NCI-H2107 treated with DMSO at 0.1 percent for 48 hours (cell line): ENCODE measurements around the gene GPR132.

ENCODE experiments used
- DNase-seq: peaks from one replicate; lab custom pipeline; 2025; ENCODE audit not compliant: unreplicated experiment; lab: John Stamatoyannopoulos, UW

Gene GPR132

GRCh38 chr14:105005929-105006830 is 59.0 kb downstream of the GPR132 start:
- no peak for DNase-seq

GRCh38 chr14:105005329-105005928 is 59.8 kb downstream of the GPR132 start:
- no peak for DNase-seq
